Muscle layer of duodenum (tissue), 2 donors: ENCODE data around the gene ACOXL.
A peak's percentile ranks its signal among the peaks of the same experiment; 100 is the strongest.

Experiments used
- H3K27ac ChIP-seq: one replicate; pipeline ENCODE4 v1.7.0; 2013; ENCODE audit warnings: mild to moderate bottlenecking, low read length
- H3K27me3 ChIP-seq: one replicate; pipeline ENCODE4 v1.7.0; 2013; ENCODE audit warnings: low read depth, mild to moderate bottlenecking, control low read depth, low read length
- H3K36me3 ChIP-seq, 2 donors: one replicate each; pipeline ENCODE4 v1.7.0; 2013; ENCODE audit warnings: low read length in 2 of 2, control low read depth in 1 of 2, mild to moderate bottlenecking in 1 of 2; ENCODE audit not compliant: insufficient read depth in 2 of 2, control insufficient read depth in 1 of 2
- H3K4me1 ChIP-seq, 2 donors: one replicate each; pipeline ENCODE4 v1.7.0; 2013; ENCODE audit warnings: low read length in 2 of 2, mild to moderate bottlenecking in 2 of 2, control low read depth in 1 of 2, moderate library complexity in 1 of 2; ENCODE audit not compliant: insufficient read depth in 2 of 2, control insufficient read depth in 1 of 2
- H3K4me3 ChIP-seq, 2 donors: one replicate each; pipeline ENCODE4 v1.7.0; 2013; ENCODE audit warnings: low read length in 2 of 2, low read depth in 1 of 2, mild to moderate bottlenecking in 1 of 2
- H3K9me3 ChIP-seq, 2 donors: one replicate each; pipeline ENCODE4 v1.7.0; 2013; ENCODE audit warnings: low read length in 2 of 2, control low read depth in 1 of 2, mild to moderate bottlenecking in 1 of 2; ENCODE audit not compliant: control insufficient read depth in 1 of 2
- donor health status: healthy.

ACOXL gene

GRCh38 chr2:111105926-111106325 is 373.6 kb downstream of the ACOXL start:
- Histone ChIP-seq H3K27ac (no peak overlapping the region), H3K4me1 (no peaks in the 10 kb centered on the region), H3K9me3 (no peaks in the 10 kb centered on the region), H3K27me3 (no peaks in the 10 kb centered on the region), H3K4me3 (no peak overlapping the region), H3K36me3 (no peaks in the 10 kb centered on the region)

GRCh38 chr2:111106706-111107105 is 374.3 kb downstream of the ACOXL start:
- H3K9me3 ChIP-seq: no peaks in the 10 kb centered on the region
- no peaks in the 10 kb centered on the region for H3K36me3 ChIP-seq
- H3K4me1 ChIP-seq: no peaks in the 10 kb centered on the region
- no peak overlapping the region for H3K27ac ChIP-seq
- no peaks in the 10 kb centered on the region for H3K27me3 ChIP-seq
- no peak overlapping the region for H3K4me3 ChIP-seq

DNA sequence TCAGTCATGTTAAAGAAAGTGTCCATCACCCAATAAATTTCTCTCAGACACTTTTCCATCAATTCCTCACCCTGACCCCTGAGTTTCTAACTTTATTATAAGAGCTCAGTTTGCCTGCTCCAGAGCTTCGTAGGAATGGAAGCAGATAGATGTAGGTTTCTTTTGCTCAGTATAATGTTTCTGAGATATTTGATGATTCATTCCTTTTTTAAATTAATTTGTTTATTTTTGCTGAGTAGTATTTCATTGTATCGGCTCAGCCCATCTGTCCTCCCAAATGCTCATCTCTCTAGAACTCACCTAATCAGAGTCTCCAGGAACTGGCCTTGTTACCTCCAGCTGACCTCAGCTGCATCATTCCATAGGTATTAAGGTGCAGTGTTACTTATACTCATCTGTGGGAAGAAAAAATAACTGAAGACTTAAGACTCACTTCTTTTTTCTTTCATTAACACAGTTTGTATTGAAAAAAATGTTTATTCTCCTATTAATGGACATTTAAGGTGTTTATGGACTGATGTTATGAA is 376.4 kb downstream of the ACOXL start:
- Histone ChIP-seq H3K36me3 (no peaks in the 10 kb centered on the region), H3K4me1 (no peaks in the 10 kb centered on the region), H3K4me3 (no peak overlapping the region), H3K27me3 (no peaks in the 10 kb centered on the region), H3K27ac (no peak overlapping the region), H3K9me3 (no peaks in the 10 kb centered on the region)

DNA sequence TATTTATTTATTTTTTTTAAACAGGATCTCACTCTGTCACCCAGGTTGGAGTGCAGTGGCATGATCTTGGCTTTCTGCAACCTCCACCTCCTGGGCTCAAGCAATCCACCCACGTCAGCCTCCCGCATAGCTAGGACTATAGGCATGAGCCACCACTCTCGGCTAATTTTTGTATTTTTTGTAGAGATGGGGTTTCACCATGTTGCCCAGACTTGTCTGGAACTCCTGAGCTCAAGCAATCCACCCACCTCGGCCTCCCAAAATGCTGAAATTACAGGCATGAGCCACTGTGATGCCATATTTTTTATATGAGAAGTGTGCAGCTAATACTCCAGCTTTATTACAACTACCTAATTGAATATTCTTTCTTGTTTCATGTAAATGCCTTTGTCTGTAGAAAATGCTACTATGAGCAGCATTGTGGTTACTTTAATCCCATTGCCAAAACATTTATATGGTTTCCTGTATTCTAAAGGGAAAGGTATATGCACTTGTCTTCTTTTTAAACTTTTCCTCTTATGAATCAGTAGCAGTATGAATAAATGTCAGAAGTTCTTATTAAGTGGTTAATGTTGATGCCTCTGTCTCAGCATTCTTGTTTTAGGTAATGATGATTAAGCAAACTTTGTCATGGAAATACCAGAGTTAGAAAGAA is 378.9 kb downstream of the ACOXL start:
- H3K27me3 ChIP-seq: no peaks in the 10 kb centered on the region
- H3K4me1 ChIP-seq: no peaks in the 10 kb centered on the region
- no peaks in the 10 kb centered on the region for H3K36me3 ChIP-seq
- H3K9me3 ChIP-seq: no peaks in the 10 kb centered on the region
- no peak overlapping the region for H3K27ac ChIP-seq
- no peak overlapping the region for H3K4me3 ChIP-seq

GRCh38 chr2:111113838-111114237 is 381.5 kb downstream of the ACOXL start:
- no peak overlapping the region for H3K27ac ChIP-seq
- H3K27me3 ChIP-seq: peaks cover 9% of the 10 kb centered on the region

GRCh38 chr2:111116011-111116746 is 383.8 kb downstream of the ACOXL start:
- H3K27ac ChIP-seq: no peak overlapping the region
- no peaks in the 10 kb centered on the region for H3K36me3 ChIP-seq
- H3K27me3 ChIP-seq: peaks cover 20% of the 10 kb centered on the region
- no peaks in the 10 kb centered on the region for H3K9me3 ChIP-seq
- no peak overlapping the region for H3K4me3 ChIP-seq
- H3K4me1 ChIP-seq: peaks cover 0 to 21% of the 10 kb centered on the region in 2 donors

More at GRCh38 chr2:111113838-111114237, 381.5 kb downstream of the ACOXL start:
- Histone ChIP-seq H3K4me1 (peaks cover 0 to 16% of the 10 kb centered on the region in 2 donors), H3K36me3 (no peaks in the 10 kb centered on the region), H3K4me3 (no peak overlapping the region), H3K9me3 (no peaks in the 10 kb centered on the region)

- H3K4me1 ChIP-seq: peaks cover 0 to 27% of the 10 kb centered on the region in 2 donors
- no peaks in the 10 kb centered on the region for H3K36me3 ChIP-seq
- H3K27ac ChIP-seq: no peak overlapping the region
- H3K9me3 ChIP-seq: no peaks in the 10 kb centered on the region
- H3K4me3 ChIP-seq: peak overlapping the region; percentile 60 to 95
- H3K27me3 ChIP-seq: peaks cover 20% of the 10 kb centered on the region
Measured at GRCh38 chr2:111116843-111117597, 384.6 kb downstream of the ACOXL start.

DNA sequence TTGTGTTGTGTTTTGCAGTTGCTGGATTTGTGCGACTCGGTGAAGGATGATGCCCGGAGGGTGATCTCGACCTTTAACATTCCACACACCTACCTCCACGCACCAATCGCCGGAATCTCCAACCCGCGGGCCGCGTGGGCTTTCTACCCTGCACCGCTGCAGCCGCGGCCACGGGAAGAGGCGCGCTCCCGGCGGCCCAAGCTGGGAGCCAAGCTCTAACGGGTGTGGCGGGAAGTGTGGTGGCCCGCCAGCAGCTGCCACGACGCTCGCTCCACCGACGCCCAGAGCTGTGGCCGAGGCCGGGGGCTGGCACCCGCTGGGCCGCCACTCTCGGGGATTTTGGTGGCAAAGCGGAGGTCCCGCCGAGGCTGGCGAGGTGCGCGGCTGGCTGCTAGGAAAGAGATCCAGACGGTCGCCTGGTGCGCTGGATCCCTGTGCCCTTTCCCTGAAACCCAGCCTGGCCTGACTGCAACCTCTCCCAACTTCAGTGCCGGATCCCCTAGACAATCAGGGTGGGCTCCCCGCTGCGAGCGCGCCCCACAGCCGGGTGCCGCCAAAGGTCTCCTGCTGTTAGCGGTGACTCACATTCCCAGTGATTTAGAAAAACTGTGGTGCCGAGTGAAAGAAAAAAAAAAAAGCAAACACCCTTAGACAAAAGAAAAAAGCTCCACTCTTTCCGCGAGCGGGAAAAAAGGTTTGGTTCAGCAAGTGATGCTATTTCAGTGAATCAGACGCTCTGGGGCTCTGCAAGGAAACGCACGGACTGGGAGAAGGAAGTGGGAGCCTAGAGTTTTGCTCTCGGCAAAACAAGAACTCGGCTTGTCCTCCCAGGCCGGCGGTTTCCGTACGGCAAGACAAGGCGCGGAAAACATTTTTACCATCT is 385.5 kb downstream of the ACOXL start:
- Histone ChIP-seq H3K27me3 (peaks cover 20% of the 10 kb centered on the region), H3K4me1 (peaks cover 0 to 28% of the 10 kb centered on the region in 2 donors), H3K9me3 (no peaks in the 10 kb centered on the region), H3K27ac (no peak overlapping the region), H3K4me3 (peak overlapping the region; percentile 60 to 95), H3K36me3 (no peaks in the 10 kb centered on the region)

DNA sequence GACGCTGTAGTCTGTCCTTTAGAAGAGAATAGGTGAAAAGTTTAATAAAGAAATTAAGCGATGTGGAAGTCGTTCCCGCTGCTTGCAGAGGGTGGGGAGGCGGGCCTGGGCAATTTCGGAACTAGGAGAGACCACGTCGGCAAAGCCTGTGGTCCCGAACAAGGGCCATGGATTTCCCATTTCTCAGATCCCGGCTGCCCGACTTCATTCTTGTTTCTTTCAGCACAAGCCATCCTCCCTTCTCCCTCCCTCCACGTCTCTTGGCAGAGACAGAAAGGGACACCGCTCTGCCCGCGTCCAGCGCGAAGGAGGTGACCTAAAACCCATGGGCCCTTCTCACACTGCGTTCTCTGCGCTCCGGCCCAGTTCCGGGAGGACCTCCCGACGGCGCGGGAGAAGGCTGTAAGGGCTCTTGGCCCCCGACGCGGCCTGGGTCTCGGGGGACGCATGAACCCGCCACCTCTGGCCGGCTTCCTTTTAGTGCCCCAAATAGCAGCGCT is 386.2 kb downstream of the ACOXL start:
- peak overlapping the region; percentile 60 to 95 for H3K4me3 ChIP-seq
- H3K9me3 ChIP-seq: no peaks in the 10 kb centered on the region
- peaks cover 3 to 31% of the 10 kb centered on the region in 2 donors for H3K4me1 ChIP-seq
- no peak overlapping the region for H3K27ac ChIP-seq
- H3K27me3 ChIP-seq: peaks cover 20% of the 10 kb centered on the region
- no peaks in the 10 kb centered on the region for H3K36me3 ChIP-seq

DNA sequence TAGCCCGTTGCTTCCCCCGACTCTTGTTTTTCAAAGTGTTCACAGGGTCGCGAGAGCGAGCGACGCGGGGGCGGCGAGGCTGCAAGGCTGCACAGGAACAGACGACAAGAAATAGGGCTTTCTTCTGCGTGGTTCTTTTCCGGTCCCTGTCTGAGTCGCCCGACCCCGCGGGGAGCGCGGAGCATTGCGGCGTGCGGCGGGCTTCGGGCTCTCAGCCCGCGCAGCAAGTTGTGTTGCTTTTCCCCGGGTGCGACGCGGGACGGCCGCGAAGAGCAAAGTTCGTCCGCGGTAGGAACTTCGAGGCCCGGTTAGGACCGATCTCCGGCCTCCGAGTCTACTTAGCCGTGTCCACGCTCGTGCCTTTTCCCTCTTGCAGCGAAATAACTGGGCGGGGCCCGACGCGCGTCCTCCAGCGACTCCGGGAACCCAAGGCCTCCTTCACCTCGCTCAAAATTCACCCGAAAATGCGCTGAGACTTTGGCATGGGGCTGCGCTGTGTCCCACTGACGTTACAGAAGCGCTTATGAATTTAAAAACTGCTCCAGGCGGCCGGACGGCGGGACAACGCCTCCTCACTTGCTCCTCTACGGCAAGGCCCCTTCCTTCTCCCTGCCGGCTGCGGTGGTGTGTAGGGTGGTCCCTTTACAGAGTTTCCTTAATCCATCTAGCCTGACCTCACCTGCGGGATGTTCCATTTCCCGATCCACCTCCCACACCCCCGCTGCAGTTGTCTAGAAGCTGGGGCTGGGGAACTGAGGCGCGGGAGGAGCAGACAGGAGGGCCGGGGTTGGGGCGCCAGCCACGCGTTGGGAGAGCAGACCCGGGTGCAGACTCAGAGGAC is 386.8 kb downstream of the ACOXL start:
- H3K27me3 ChIP-seq: peaks cover 20% of the 10 kb centered on the region
- H3K4me1 ChIP-seq: peaks cover 4 to 35% of the 10 kb centered on the region in 2 donors
- H3K4me3 ChIP-seq: peak overlapping the region; percentile 60 to 95

More for the DNA sequence above, 386.8 kb downstream of the ACOXL start:
- Histone ChIP-seq H3K9me3 (no peaks in the 10 kb centered on the region), H3K27ac (no peak overlapping the region), H3K36me3 (peaks cover 0 to 3% of the 10 kb centered on the region in 2 donors)
